H1 (cell line): ENCODE data around the gene YWHAB. TPM values are rescaled to one million over a fixed set of nuclear protein-coding genes. Genes with fewer than 3 reads are reported as not detected.

Experiments used
- CTCF ChIA-PET: fragments of 300-600 bp; sonication (Branson Sonifier 250); formaldehyde crosslinking; loops from one replicate; lab custom pipeline; 2021; ENCODE audit not compliant: partially characterized antibody; lab: Charles Lee
- POLR2A ChIA-PET: fragments of 300-600 bp; sonication (Branson Sonifier 250); formaldehyde crosslinking; loops from one replicate; lab custom pipeline; 2021; ENCODE audit warnings: inconsistent platforms; ENCODE audit not compliant: partially characterized antibody; lab: Charles Lee
- DNase-seq, 2 experiments: peaks; one replicate each; pipeline versions ENCODE4 v3.0.0 to v3.0.0-alpha.2; 2010 to 2022; ENCODE audit warnings: low spot score in 2 of 2, low read depth in 1 of 2, mixed read lengths in 1 of 2
- FAIRE-seq: peaks from 2 replicates; lab custom pipeline; 2011; peaks lifted over from hg19 to GRCh38; lab: Jason Lieb, UNC
- H2AFZ ChIP-seq: 2 replicates; pipeline ENCODE4 v1.8.1; 2012; ENCODE audit warnings: low read length, inconsistent platforms
- H2AK5ac ChIP-seq: 2 replicates; pipeline ENCODE4 v1.6.1; 2013; ENCODE audit warnings: low read depth, low read length
- H2BK120ac ChIP-seq: replicated peaks from 2 replicates; pipeline ENCODE3; 2013; ENCODE audit warnings: low read depth, low read length, inconsistent platforms
- H2BK12ac ChIP-seq: 2 replicates; pipeline ENCODE4 v1.6.1; 2013; ENCODE audit warnings: low read depth, low read length
- H2BK15ac ChIP-seq: 2 replicates; pipeline ENCODE4 v1.6.1; 2013; ENCODE audit warnings: low read length
- H2BK20ac ChIP-seq: 2 replicates; pipeline ENCODE4 v1.6.1; 2013; ENCODE audit warnings: low read length
- H2BK5ac ChIP-seq: 2 replicates; pipeline ENCODE4 v1.6.1; 2013; ENCODE audit warnings: low read depth, low read length
- H3K14ac ChIP-seq: 2 replicates; pipeline ENCODE4 v1.6.1; 2013; ENCODE audit warnings: inconsistent platforms; ENCODE audit not compliant: insufficient read length
- H3K18ac ChIP-seq: 2 replicates; pipeline ENCODE4 v1.6.1; 2013; ENCODE audit warnings: low read length; ENCODE audit errors: extremely low read depth
- H3K23ac ChIP-seq: 2 replicates; pipeline ENCODE4 v1.6.1; 2013; ENCODE audit warnings: inconsistent platforms; ENCODE audit not compliant: insufficient read length
- H3K23me2 ChIP-seq: 2 replicates; pipeline ENCODE4 v1.6.1; 2013; ENCODE audit warnings: low read depth, low read length
- H3K27ac ChIP-seq: 2 replicates; pipeline ENCODE4 v1.6.1; 2011; ENCODE audit warnings: low read depth, low read length, inconsistent platforms
- H3K27me3 ChIP-seq, 4 experiments: replicated peaks in 1 of 4; 1 replicate in 1 of 4; 2 replicates in 3 of 4; pipeline versions ENCODE4 v1.6.1 to v1.8.1; 2011 to 2013; ENCODE audit warnings: low read length in 3 of 4, mild to moderate bottlenecking in 3 of 4, inconsistent platforms in 2 of 4, mixed read lengths in 2 of 4, moderate library complexity in 1 of 4; ENCODE audit not compliant: control insufficient read depth in 3 of 4, insufficient read depth in 3 of 4; ENCODE audit errors: extremely low read depth in 1 of 4
- H3K36me3 ChIP-seq, 4 experiments: 2 replicates each; pipeline versions ENCODE4 v1.6.1 to v1.8.1; 2011 to 2013; ENCODE audit warnings: mild to moderate bottlenecking in 4 of 4, low read length in 3 of 4, moderate library complexity in 2 of 4, control low read depth in 1 of 4, inconsistent platforms in 1 of 4; ENCODE audit not compliant: insufficient read depth in 4 of 4, control insufficient read depth in 2 of 4
- H3K4ac ChIP-seq: replicated peaks from 2 replicates; pipeline ENCODE3; 2013; ENCODE audit warnings: low read length, low read depth, mixed read lengths, inconsistent platforms; ENCODE audit not compliant: insufficient read length
- H3K4me1 ChIP-seq, 4 experiments: replicated peaks in 1 of 4; 1 replicate in 1 of 4; 2 replicates in 3 of 4; pipeline versions ENCODE4 v1.6.1 to v1.8.1; 2011 to 2013; ENCODE audit warnings: low read length in 3 of 4, inconsistent platforms in 2 of 4, mixed read lengths in 1 of 4; ENCODE audit not compliant: insufficient read depth in 4 of 4, control insufficient read depth in 3 of 4
- H3K4me2 ChIP-seq, 2 experiments: 2 replicates each; pipeline versions ENCODE4 v1.6.1 to v1.8.1; 2011 to 2013; ENCODE audit warnings: low read depth in 2 of 2, low read length in 2 of 2, control low read depth in 1 of 2, inconsistent platforms in 1 of 2, mild to moderate bottlenecking in 1 of 2; ENCODE audit not compliant: insufficient read depth in 1 of 2
- H3K4me3 ChIP-seq, 4 experiments: fragments of 200-600, 300-600 bp in 1 of 4; sonication (generic), shearing (Covaris generic), sonication (Bioruptor Twin) in 1 of 4; 2 replicates each; pipeline versions ENCODE4 v1.5.1 to v1.8.1; 2011 to 2016; ENCODE audit warnings: low read length in 4 of 4, low read depth in 3 of 4, control low read depth in 2 of 4, inconsistent platforms in 2 of 4, mild to moderate bottlenecking in 2 of 4, mixed read lengths in 1 of 4, moderate library complexity in 1 of 4; ENCODE audit not compliant: insufficient read depth in 2 of 4; ENCODE audit errors: extremely low read depth in 1 of 4
- H3K56ac ChIP-seq: replicated peaks from 2 replicates; pipeline ENCODE3; 2013; ENCODE audit warnings: low read depth, mild to moderate bottlenecking, mixed read lengths, low read length, inconsistent platforms; ENCODE audit not compliant: insufficient read length
- H3K79me1 ChIP-seq: 2 replicates; pipeline ENCODE4 v1.6.1; 2013; ENCODE audit warnings: low read depth, low read length, control low read depth
- H3K79me2 ChIP-seq, 2 experiments: 2 replicates each; pipeline versions ENCODE4 v1.6.1 to v1.8.1; 2012 to 2013; ENCODE audit warnings: low read length in 2 of 2, mild to moderate bottlenecking in 2 of 2, inconsistent platforms in 1 of 2; ENCODE audit not compliant: insufficient read depth in 2 of 2, control insufficient read depth in 1 of 2
- H3K9ac ChIP-seq, 4 experiments: replicated peaks in 1 of 4; 1 replicate in 1 of 4; 2 replicates in 3 of 4; pipeline versions ENCODE4 v1.6.1 to v1.8.1; 2011 to 2013; ENCODE audit warnings: low read depth in 3 of 4, low read length in 3 of 4, control low read depth in 2 of 4, mild to moderate bottlenecking in 2 of 4, moderate library complexity in 2 of 4, inconsistent platforms in 1 of 4; ENCODE audit errors: extremely low read depth in 1 of 4
- H3K9me3 ChIP-seq, 2 experiments: 2 replicates each; pipeline versions ENCODE4 v1.6.1 to v1.8.1; 2012 to 2013; ENCODE audit warnings: mild to moderate bottlenecking in 2 of 2, moderate library complexity in 2 of 2, control low read depth in 1 of 2, inconsistent platforms in 1 of 2, low read depth in 1 of 2, low read length in 1 of 2, mixed read lengths in 1 of 2; ENCODE audit not compliant: insufficient read depth in 2 of 2
- H4K20me1 ChIP-seq, 2 experiments: replicated peaks in 1 of 2; 2 replicates each; pipeline versions ENCODE3 to v1.8.1; 2011 to 2013; ENCODE audit warnings: inconsistent platforms in 2 of 2, low read length in 2 of 2, mild to moderate bottlenecking in 1 of 2; ENCODE audit not compliant: insufficient read depth in 2 of 2, control insufficient read depth in 1 of 2
- H4K5ac ChIP-seq: 2 replicates; pipeline ENCODE4 v1.6.1; 2013; ENCODE audit warnings: low read length, low read depth, mixed read lengths, inconsistent platforms; ENCODE audit not compliant: insufficient read length
- H4K8ac ChIP-seq: 2 replicates; pipeline ENCODE4 v1.8.0; 2013; ENCODE audit warnings: mild to moderate bottlenecking, moderate library complexity, low read length, inconsistent platforms; ENCODE audit not compliant: insufficient read depth; ENCODE audit errors: extremely low read depth
- H4K91ac ChIP-seq: replicated peaks from 2 replicates; pipeline ENCODE3; 2013; ENCODE audit warnings: low read length, mixed read lengths, inconsistent platforms; ENCODE audit not compliant: insufficient read length
- KDM5A ChIP-seq: fragments of 200-600 bp; IDR thresholded peaks from 2 replicates; pipeline ENCODE4 v1.7.1; 2012; ENCODE audit warnings: mild to moderate bottlenecking, low read length, inconsistent platforms, mixed read lengths
- TEAD4 ChIP-seq: IDR thresholded peaks from 2 replicates; pipeline ENCODE4 v1.6.1; 2012; ENCODE audit warnings: low read depth, low read length, inconsistent platforms, mixed read lengths
- WGBS, 2 experiments: shearing (Covaris generic) in 1 of 2; methylation state at CpG; one replicate each; pipeline versions ENCODE4 v1.1.6 to v1.1.7; 2013 to 2015; ENCODE audit warnings: low lambda C conversion rate in 2 of 2, mixed read lengths in 2 of 2, inconsistent platforms in 1 of 2, low coverage in 1 of 2, missing lambda C conversion rate in 1 of 2; ENCODE audit not compliant: insufficient replicate concordance in 2 of 2, insufficient coverage in 1 of 2, insufficient read length in 1 of 2; ENCODE audit errors: extremely low coverage in 1 of 2, missing lambda C conversion rate in 1 of 2; 5-methylcytosine and 5-hydroxymethylcytosine counted together
- polyA plus RNA-seq, 7 experiments: library from polyadenylated mRNA; depleted of rRNA in 3 of 7; stranded (reverse) in 5 of 7; unstranded in 2 of 7; fragments of >200 nt in 5 of 7; fragments of 200-250 nt in 2 of 7; gene quantifications; 1 replicate in 5 of 7; 2 replicates in 1 of 7; 4 replicates in 1 of 7; pipeline versions ENCODE4 v1.2.1 to v1.2.3, GENCODE V29; 2011 to 2013; ENCODE audit warnings: missing spikeins in 2 of 7, mixed read lengths in 2 of 7
- total RNA-seq: library from RNA; stranded (reverse); fragmentation: NEBNext Ultra II Directional; extraction: Animal tissue kit (Norgen Biotek cat#: 25700); gene quantifications from 2 replicates; pipeline ENCODE4 v1.2.1, GENCODE V29; 2021
- TF ChIP-seq, protein P1 (sequence below): IDR thresholded peaks from 2 replicates; pipeline ENCODE4 v1.6.1; 2012; ENCODE audit warnings: inconsistent platforms

The YWHAB gene
- total and polyA plus RNA-seq, 2 of the 8 experiments (the other 6 are each of a cell fraction or from before 2014, with no cell fraction given): 72.9 to 256 TPM

DNA sequence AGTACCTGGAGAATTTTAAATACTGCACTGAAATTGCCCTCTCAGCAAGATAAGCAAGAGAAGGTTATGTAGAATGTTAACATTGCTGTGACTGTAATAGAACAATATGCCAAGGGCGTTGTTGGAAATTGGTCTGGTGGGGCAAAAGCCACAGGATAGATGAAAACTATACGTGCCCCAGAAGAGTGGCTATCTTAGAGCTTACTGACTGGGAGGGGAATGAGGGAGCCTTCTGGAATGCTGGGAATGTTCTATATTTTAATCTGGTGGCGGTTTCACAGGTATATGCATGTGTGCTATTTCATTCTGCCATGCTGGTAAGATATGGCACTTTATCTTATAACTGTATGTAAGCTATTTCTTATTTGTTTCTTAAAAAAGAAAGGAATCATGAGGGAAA lies 35.2 kb upstream of the YWHAB start:
- FAIRE-seq: no peak
- Histone ChIP-seq H2BK15ac (no peak overlapping the region), H3K79me2 (no peaks in the 10 kb centered on the region), H3K23me2 (no peaks in the 10 kb centered on the region; the same call in 1 of the 2 replicates), H3K9ac (no peak overlapping the region)
- DNase-seq: no peak
- TF ChIP-seq KDM5A (no peak), TEAD4 (peak; percentile 53; the same call in 1 of the 2 replicates)
- TF ChIP-seq, protein P1, sequence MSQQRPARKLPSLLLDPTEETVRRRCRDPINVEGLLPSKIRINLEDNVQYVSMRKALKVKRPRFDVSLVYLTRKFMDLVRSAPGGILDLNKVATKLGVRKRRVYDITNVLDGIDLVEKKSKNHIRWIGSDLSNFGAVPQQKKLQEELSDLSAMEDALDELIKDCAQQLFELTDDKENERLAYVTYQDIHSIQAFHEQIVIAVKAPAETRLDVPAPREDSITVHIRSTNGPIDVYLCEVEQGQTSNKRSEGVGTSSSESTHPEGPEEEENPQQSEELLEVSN: no peak
- TF ChIP-seq, all 59 proteins: peak for 1
- H3K27me3 ChIP-seq: no peaks in the 10 kb centered on the region
- no peaks in the 10 kb centered on the region for H3K36me3 ChIP-seq
- no peak overlapping the region for H3K18ac ChIP-seq
- H2BK20ac ChIP-seq: no peak overlapping the region
- peaks cover 0 to 2% (median under 1%) of the 10 kb centered on the region in 4 experiments; a peak in 2 of 7 replicates for H3K4me1 ChIP-seq
- H3K4ac ChIP-seq: no peak overlapping the region
- no peak overlapping the region for H4K91ac ChIP-seq
- no peak overlapping the region for H3K14ac ChIP-seq
- H2BK5ac ChIP-seq: no peak overlapping the region
- no peak overlapping the region for H2AFZ ChIP-seq
- WGBS, 2 experiments: 74% methylated on average over 3 of the region's 3 CpGs; no CpG with 5 or more reads in 1 of the 2 experiments
- H3K4me3 ChIP-seq: no peak overlapping the region
- no peak overlapping the region for H2AK5ac ChIP-seq
- POLR2A ChIA-PET: interaction anchor here (0.8 kb wide), 1 partner anchor 19 kb away, joined by 4 read pairs; no protein-coding TSS in a partner anchor
- H3K27ac ChIP-seq: no peak overlapping the region
- H3K9me3 ChIP-seq: peaks cover 0 to 5% of the 10 kb centered on the region in 2 experiments; a peak in 1 of 4 replicates
- H4K20me1 ChIP-seq: peaks cover 0 to 2% of the 10 kb centered on the region in 2 experiments
- CTCF ChIA-PET: interaction anchor here (0.6 to 3.5 kb wide), 8 partner anchors 10 to 131 kb away, joined by 3 to 14 read pairs (median 3); no protein-coding TSS in a partner anchor
- H3K23ac ChIP-seq: no peak overlapping the region
- no peak overlapping the region for H4K5ac ChIP-seq
- H2BK12ac ChIP-seq: no peak overlapping the region
- H4K8ac ChIP-seq: no peak overlapping the region
- no peak overlapping the region for H3K4me2 ChIP-seq
- H3K79me1 ChIP-seq: no peaks in the 10 kb centered on the region
- H2BK120ac ChIP-seq: no peak overlapping the region
- H3K56ac ChIP-seq: no peak overlapping the region
